Right lobe of liver (tissue), 4 donors: ENCODE results near the gene CAPZA2.

Experiments
- POLR2A ChIP-seq: fragments of 450-650 bp; IDR thresholded peaks from one replicate; pipeline ENCODE4 v1.6.1; 2017; ENCODE audit warnings: antibody characterized with exemption, mild to moderate bottlenecking
- TF ChIP-seq, protein P1 (sequence below), 4 donors: fragments of 200-600 bp in 3 of 4; fragments of 450-650 bp in 1 of 4; IDR thresholded peaks; one replicate each; pipeline versions ENCODE4 v1.5.1 to v1.8.0; 2016 to 2022; ENCODE audit warnings: antibody characterized with exemption in 4 of 4, mild to moderate bottlenecking in 2 of 4
- donor health status: DM: no; HTN: no; CAD: no.
- donor health status: DM: no; HTN: no; CAD: no.
- donor health status: DM: no; HTN: yes; CAD: no.

- TF ChIP-seq, protein P1, sequence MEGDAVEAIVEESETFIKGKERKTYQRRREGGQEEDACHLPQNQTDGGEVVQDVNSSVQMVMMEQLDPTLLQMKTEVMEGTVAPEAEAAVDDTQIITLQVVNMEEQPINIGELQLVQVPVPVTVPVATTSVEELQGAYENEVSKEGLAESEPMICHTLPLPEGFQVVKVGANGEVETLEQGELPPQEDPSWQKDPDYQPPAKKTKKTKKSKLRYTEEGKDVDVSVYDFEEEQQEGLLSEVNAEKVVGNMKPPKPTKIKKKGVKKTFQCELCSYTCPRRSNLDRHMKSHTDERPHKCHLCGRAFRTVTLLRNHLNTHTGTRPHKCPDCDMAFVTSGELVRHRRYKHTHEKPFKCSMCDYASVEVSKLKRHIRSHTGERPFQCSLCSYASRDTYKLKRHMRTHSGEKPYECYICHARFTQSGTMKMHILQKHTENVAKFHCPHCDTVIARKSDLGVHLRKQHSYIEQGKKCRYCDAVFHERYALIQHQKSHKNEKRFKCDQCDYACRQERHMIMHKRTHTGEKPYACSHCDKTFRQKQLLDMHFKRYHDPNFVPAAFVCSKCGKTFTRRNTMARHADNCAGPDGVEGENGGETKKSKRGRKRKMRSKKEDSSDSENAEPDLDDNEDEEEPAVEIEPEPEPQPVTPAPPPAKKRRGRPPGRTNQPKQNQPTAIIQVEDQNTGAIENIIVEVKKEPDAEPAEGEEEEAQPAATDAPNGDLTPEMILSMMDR (IDR thresholded peaks at IDR 0.05), result no peak
- TF ChIP-seq POLR2A, result no peak
Measured at GRCh38 chr7:116911801-116912200, 49.4 kb downstream of the CAPZA2 start.
